HG02798 (cell line): ENCODE measurements around the gene KDM4D.
"Not testable (repeated sequence)": the region's sequence is repeated elsewhere in the genome, so short reads cannot be mapped to it uniquely, and the experiment has no call there.

Experiments used
- ATAC-seq: cut with Tn5 transposase; IDR thresholded peaks from one replicate; pipeline ENCODE4 v1.9.1; 2021; ENCODE audit warnings: mild to moderate bottlenecking; ENCODE audit not compliant: unreplicated experiment, poor library complexity

The KDM4D gene

DNA sequence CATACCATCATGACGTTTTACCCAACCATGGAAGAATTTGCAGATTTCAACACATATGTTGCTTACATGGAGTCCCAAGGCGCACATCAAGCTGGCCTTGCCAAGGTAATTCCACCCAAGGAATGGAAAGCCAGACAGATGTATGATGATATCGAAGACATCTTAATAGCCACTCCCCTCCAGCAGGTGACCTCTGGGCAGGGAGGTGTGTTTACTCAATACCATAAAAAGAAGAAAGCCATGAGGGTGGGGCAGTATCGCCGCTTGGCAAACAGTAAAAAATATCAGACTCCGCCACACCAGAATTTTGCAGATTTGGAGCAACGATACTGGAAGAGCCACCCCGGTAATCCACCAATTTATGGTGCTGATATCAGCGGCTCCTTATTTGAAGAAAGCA, 52.1 kb downstream of the KDM4D start:
- ATAC-seq: not testable (repeated sequence)

DNA sequence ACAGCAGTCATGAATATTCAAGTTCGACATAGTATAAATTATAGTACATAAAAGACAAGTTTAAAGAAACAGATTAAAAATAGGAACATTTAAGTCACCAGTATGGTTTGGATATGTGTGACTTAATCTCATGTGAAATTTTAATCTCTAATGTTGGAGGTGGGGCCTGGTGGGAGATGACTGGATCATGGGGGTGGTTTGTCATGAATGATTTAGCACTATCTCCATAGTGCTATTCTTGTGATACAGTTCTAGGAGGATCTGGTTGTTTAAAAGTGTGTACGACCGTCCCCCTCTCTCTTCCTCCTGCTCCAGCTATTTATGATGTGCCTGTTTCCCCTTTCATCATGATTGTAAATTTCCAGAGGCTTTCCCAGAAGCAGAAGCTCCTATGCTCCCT, 54.8 kb downstream of the KDM4D start:
- ATAC-seq: no peak

DNA sequence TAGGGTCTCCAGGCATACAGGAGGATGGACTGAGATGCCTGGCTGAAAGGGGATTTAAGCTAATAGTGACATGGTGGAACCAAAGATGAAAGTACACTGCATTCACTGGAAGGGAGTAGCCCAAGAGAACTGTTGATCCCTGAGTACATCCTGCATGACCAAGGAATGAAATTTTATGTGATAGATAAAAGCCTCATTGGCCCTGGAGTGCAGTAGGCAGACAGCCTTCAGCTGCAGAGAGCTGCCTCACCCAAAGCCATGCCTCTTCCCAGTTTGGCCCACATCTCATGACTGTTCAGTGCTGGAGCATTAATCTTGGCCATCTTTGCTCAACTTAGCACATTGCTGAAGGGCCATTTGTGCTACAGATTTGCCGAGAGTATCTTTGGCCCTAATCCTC, 59.5 kb downstream of the KDM4D start:
- ATAC-seq: no peak

DNA sequence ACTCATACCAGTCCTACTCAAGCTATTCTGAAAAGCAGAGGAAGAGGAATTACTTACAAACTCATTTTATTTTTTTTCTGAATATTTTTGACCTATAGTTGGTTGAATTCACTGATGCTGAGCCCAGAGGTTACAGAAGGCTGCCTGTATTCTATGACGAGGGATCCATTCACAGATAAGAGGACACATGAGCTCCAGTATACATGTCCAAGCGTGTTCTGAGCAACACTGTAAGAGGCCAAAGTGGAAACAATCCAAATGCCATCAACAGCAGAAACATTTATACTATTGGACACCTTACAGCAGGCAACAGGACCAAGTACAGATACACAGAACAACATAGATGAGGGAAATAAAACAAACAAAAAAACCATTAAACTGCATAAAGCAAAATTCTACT, 61.8 kb downstream of the KDM4D start:
- ATAC-seq: no peak

DNA sequence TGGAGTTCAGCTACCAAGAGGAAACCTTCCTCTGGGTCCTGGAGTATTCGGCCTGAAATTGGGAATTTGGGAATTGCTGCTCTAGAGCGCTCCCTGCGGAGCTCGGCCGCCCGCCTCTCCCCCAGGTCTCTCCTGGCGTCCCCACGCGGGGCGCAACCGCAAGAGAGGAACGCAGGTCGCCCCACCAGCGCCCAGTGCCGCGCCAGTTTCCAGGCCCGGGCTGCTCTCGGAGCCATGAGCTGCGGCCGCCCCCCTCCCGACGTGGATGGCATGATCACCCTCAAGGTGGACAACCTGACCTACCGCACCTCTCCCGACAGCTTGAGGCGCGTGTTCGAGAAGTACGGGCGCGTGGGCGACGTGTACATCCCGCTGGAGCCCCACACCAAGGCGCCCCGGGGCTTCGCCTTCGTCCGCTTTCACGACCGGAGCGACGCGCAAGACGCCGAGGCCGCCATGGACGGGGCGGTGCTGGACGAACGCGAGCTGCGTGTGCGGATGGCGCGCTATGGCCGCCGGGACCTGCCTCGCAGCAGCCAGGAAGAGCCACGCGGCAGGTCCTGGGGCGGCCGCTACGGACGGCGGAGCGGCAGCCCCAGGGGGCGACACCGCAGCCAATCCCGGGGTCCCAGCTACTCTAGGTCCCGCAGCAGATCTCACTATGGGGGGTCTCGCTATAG, 64.0 kb downstream of the KDM4D start:
- not testable (repeated sequence) for ATAC-seq

DNA sequence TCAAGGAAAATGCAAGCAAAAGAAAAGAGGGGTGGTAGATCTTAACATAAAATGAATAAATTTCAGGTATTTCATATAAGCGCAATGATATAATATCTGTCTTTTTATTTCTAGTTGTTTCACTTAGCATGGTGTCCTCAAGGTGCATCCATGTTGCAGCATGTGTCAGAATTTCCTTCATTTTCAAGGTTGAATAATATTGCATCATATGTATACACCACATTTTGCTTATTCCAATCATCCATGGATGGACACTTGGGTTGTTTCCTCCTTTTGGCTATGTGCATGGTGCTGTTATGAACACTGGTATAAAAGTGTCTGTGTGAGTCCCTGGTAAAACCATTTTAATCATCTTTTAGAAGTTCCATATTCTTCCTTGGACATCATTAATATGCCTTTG, 68.7 kb downstream of the KDM4D start:
- no peak for ATAC-seq

DNA sequence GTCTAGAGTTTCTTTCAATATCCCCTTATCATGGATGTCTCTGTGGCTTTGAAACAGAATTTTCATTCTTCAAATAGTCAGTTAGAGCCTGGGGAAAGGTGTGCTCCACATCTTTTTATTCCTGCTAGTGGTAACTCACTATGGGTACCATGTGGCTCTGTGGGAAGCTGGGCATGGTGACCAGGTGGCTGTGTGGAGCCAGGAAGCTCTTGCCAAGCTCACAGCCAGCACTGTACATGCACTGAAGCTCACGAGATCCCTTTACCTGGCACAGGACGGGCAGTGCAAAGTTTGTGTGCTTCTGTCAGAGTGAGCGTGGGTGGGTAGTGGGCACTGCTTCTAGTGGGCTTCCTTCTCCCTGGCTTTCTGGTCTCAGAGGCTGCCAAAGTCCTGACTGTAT, 69.4 kb downstream of the KDM4D start:
- ATAC-seq: no peak

DNA sequence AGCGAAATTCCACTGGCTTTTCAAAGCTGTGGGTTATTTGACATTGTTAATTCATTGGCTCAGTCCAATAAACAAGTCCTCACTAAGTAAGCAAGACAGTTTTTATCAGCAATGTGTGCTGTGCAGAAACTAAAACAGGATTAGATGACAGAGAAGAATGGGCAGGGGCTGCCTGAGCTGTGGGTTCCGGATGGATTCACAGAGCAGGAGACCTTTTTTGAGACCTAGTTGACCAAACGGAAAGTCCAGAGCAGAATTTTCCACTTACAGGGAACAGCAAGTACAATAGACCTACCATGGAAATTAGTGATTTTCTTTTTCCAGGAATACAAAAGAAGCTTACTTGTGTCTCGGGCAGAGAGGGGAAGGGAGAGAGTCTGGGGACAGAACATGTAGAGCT, 70.5 kb downstream of the KDM4D start:
- ATAC-seq: no peak

DNA sequence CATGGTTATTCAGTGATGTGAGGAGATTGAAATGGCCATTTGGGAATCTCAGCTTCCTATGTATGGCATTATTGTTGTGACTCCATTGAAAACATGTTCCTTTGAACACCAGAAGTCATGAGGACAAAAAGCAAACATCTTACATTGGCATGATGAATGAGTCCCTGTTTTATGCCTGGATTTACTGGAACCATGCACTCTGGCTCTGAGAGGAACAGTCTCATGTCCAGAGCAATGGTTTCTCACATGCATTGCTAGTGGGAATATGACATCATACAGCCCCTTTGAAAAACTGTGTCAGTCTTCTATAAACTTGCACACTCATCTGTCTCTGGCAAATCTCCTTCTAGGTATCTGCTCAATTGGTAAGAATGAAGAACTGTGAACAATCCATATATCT, 72.3 kb downstream of the KDM4D start:
- no peak for ATAC-seq
